IPS DF 6.9 (cell line): ENCODE data around the gene GBF1.
A peak's percentile ranks its signal among the peaks of the same experiment; 100 is the strongest.
"Not testable (repeated sequence)": the region's sequence is repeated elsewhere in the genome, so short reads cannot be mapped to it uniquely, and the experiment has no call there.

Source experiments
- DNase-seq: peaks from one replicate; pipeline ENCODE4 v3.0.0-alpha.2; 2013; ENCODE audit warnings: low read depth, low spot score
- H3K27ac ChIP-seq: one replicate; pipeline ENCODE4 v1.5.1; 2013; ENCODE audit warnings: low read length, control low read depth
- H3K27me3 ChIP-seq: 2 replicates; pipeline ENCODE4 v1.6.1; 2013; ENCODE audit warnings: mild to moderate bottlenecking, low read length; ENCODE audit not compliant: control insufficient read depth, insufficient read depth
- H3K36me3 ChIP-seq: 2 replicates; pipeline ENCODE4 v1.6.1; 2013; ENCODE audit warnings: low read length; ENCODE audit not compliant: control insufficient read depth, insufficient read depth
- H3K4me1 ChIP-seq: 2 replicates; pipeline ENCODE4 v1.6.1; 2013; ENCODE audit warnings: low read length; ENCODE audit not compliant: control insufficient read depth, insufficient read depth
- H3K4me3 ChIP-seq: 2 replicates; pipeline ENCODE4 v1.5.1; 2013; ENCODE audit warnings: mild to moderate bottlenecking, low read length
- H3K9me3 ChIP-seq: 2 replicates; pipeline ENCODE4 v1.6.1; 2013; ENCODE audit warnings: low read length, inconsistent platforms; ENCODE audit not compliant: control insufficient read depth, insufficient read depth
- WGBS: extraction: QIAGEN DNeasy Blood & Tissue Kit; methylation state at CpG from one replicate; pipeline ENCODE4 v1.1.7; 2013; ENCODE audit warnings: mixed read lengths, missing lambda C conversion rate; ENCODE audit not compliant: insufficient read length, insufficient coverage; 5-methylcytosine and 5-hydroxymethylcytosine counted together

GBF1 gene

GRCh38 chr10:102245932-102246251 lies 560 bp downstream of the GBF1 start:
- no peaks in the 10 kb centered on the region; the same call in 1 of the 2 replicates for H3K4me1 ChIP-seq
- peak overlapping the region; percentile 85 for H3K4me3 ChIP-seq
- H3K9me3 ChIP-seq = no peaks in the 10 kb centered on the region
- WGBS = no CpG with 5 or more reads among the region's 4 CpGs
- no peaks in the 10 kb centered on the region for H3K36me3 ChIP-seq
- no peak for DNase-seq
- H3K27ac ChIP-seq = no peak overlapping the region
- H3K27me3 ChIP-seq = peaks cover 9% of the 10 kb centered on the region; the same call in 1 of the 2 replicates

DNA sequence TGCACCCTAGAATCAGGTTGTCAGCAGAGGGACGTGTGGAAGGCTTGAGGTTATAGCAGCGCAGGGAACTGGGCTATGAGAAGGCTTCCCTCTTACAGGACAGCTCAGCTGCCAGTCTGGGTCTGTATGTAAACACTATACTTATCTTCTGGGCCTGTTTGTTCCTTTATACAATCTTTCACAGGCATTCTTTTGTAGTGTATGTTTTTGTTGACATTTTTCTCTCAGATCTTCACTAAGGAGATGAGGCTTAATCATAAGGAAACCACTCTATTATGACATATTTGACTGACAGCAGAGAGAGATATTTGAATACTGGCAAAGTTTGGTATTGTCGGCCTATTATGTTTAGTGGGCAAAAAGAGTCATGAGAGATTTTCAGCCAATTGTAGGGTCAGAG lies 929 bp downstream of the GBF1 start:
- Histone ChIP-seq H3K27ac (no peak overlapping the region), H3K27me3 (peaks cover 7% of the 10 kb centered on the region; the same call in 1 of the 2 replicates), H3K36me3 (no peaks in the 10 kb centered on the region), H3K4me1 (no peaks in the 10 kb centered on the region; the same call in 1 of the 2 replicates), H3K9me3 (no peaks in the 10 kb centered on the region), H3K4me3 (peak overlapping the region; percentile 85; the same call in 1 of the 2 replicates)
- no peak for DNase-seq
- no CpG with 5 or more reads among the region's 3 CpGs for WGBS

DNA sequence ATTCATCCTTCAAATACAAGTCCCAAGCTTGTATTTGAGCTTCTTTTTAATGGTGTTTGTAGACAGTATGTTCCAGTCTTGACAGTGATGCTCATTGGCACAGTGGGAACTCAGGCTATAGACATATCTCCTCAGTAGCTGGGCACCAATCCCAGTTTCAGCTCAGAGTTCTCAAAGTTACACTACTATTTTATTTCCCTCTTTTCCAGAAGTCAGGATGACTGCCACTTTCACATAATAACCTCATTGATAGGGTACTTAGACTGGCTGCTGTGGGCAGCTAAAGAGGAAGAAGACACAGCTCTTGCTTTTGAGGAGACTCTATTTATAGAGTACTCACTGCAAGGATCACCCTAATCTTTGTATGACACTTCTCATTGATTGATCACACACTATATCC lies 2.4 kb downstream of the GBF1 start:
- H3K27ac ChIP-seq = no peak overlapping the region
- DNase-seq = no peak
- no peaks in the 10 kb centered on the region for H3K36me3 ChIP-seq
- no peak overlapping the region for H3K4me3 ChIP-seq
- H3K27me3 ChIP-seq = no peaks in the 10 kb centered on the region
- no peaks in the 10 kb centered on the region; the same call in 1 of the 2 replicates for H3K4me1 ChIP-seq
- H3K9me3 ChIP-seq = no peaks in the 10 kb centered on the region

DNA sequence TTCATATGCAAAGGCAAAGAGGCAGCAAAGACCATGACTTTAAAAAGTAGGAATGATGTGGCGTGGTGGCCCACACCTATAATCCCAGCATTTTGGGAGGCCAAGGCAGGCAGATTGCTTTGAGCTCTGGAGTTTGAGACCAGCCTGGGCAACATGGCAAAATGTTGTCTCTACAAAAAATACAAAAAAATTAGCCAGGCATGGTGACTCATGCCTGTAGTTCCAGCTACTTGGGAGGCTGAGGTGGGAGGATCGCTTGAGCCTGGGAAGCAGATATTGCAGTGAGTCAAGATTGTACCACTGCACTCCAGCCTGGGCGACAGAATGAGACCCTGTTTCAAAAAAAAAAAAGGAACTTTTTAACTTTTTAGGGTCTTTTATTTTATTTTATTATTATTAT lies 7.2 kb downstream of the GBF1 start:
- H3K27me3 ChIP-seq, H3K36me3 ChIP-seq, H3K9me3 ChIP-seq, H3K4me3 ChIP-seq, DNase-seq, H3K27ac ChIP-seq, H3K4me1 ChIP-seq: not testable (repeated sequence)
- no CpG with 5 or more reads among the region's 3 CpGs for WGBS

GRCh38 chr10:102254426-102254825 lies 9.1 kb downstream of the GBF1 start:
- no peak overlapping the region for H3K27ac ChIP-seq
- no peaks in the 10 kb centered on the region for H3K27me3 ChIP-seq
- no CpG with 5 or more reads among the region's 1 CpG for WGBS
- no peaks in the 10 kb centered on the region for H3K36me3 ChIP-seq
- no peaks in the 10 kb centered on the region for H3K4me1 ChIP-seq
- no peak overlapping the region for H3K4me3 ChIP-seq
- DNase-seq = no peak
- H3K9me3 ChIP-seq = no peaks in the 10 kb centered on the region

- H3K36me3 ChIP-seq = no peaks in the 10 kb centered on the region
- H3K27me3 ChIP-seq = no peaks in the 10 kb centered on the region
- H3K4me3 ChIP-seq = no peak overlapping the region
- no CpG with 5 or more reads among the region's 2 CpGs for WGBS
- no peaks in the 10 kb centered on the region for H3K9me3 ChIP-seq
- no peaks in the 10 kb centered on the region for H3K4me1 ChIP-seq
- H3K27ac ChIP-seq = no peak overlapping the region
- no peak for DNase-seq
These were observed 10.1 kb downstream of the GBF1 start for GRCh38 chr10:102255404-102255803.

DNA sequence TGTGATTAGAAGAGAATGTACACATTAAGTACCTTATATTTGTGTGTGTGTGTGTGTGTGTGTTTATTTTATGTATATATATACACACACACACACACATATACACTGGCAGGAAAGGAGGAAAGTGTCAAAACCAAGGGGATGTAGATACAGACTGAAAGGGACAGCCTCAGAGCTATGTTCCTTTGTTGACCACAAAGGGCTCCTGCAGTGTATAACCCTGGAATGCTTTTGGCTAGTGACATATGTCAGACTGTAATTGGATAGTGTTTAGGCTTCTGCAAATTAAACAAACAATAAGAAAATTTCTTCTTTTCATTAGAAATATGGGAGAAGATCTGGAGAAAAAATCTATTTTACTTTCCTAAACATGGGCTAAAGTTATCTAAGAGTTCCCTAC lies 15.9 kb downstream of the GBF1 start:
- Histone ChIP-seq H3K27ac (no peak overlapping the region), H3K27me3 (no peaks in the 10 kb centered on the region), H3K4me3 (no peak overlapping the region), H3K9me3 (no peaks in the 10 kb centered on the region), H3K36me3 (no peaks in the 10 kb centered on the region), H3K4me1 (no peaks in the 10 kb centered on the region)
- DNase-seq = no peak

DNA sequence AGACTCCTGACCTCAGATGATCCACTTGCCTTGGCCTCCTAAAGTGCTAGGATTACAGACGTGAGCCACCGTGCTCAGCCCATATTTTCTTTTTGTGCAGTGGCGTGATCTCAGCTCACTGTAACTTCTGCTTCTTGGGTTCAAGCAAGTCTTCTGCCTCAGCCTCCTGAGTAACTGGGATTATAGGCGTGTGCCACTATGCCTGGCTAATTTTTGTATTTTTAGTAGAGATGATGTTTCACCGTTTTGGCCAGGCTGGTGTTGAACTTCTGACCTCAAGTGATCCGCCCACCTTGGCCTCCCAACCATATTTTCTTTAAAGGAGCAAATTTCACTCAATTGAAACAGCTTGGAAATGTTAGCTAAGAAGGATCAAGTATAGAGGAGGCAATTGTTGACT lies 16.5 kb downstream of the GBF1 start:
- no peak overlapping the region for H3K27ac ChIP-seq
- no peaks in the 10 kb centered on the region for H3K9me3 ChIP-seq
- no peaks in the 10 kb centered on the region for H3K4me1 ChIP-seq
- no peaks in the 10 kb centered on the region for H3K36me3 ChIP-seq
- no peaks in the 10 kb centered on the region for H3K27me3 ChIP-seq
- no peak for DNase-seq
- no CpG with 5 or more reads among the region's 6 CpGs for WGBS
- no peak overlapping the region for H3K4me3 ChIP-seq

DNA sequence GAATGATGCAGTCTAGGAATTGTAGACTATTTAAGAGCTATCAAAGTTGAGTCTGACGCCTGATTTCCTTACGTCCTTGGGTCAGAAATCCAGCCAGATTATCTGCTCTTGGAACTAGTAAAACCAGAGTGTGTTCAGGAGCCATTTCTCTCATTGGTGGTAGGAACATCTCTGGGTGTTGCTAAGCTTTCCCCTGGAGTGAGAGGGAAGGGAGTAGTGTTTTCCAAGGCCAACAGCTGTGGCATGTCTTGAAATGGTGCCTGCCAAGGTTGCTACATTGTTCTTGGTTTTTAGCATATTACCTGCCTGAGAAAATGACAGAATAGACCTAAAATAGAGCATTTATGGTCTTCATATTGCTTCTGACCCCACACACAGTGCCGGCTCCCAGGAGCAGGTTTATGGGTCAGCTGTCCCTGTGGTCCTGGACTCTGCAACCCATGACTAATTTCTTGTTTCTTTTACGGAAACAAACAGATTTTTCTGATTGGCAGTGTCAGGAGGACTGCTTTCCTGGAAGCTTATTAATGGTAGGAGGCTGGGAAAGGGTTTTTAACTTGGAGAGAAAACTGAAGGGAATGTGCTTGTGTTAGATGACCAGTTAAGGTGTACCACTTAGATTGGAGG lies 17.5 kb downstream of the GBF1 start:
- H3K4me1 ChIP-seq = no peaks in the 10 kb centered on the region
- no CpG with 5 or more reads among the region's 4 CpGs for WGBS
- no peak for DNase-seq
- H3K4me3 ChIP-seq = no peak overlapping the region
- no peak overlapping the region for H3K27ac ChIP-seq
- no peaks in the 10 kb centered on the region for H3K9me3 ChIP-seq
- H3K27me3 ChIP-seq = no peaks in the 10 kb centered on the region
- H3K36me3 ChIP-seq = no peaks in the 10 kb centered on the region

GRCh38 chr10:102264371-102264770 lies 19.0 kb downstream of the GBF1 start:
- no CpG with 5 or more reads among the region's 4 CpGs for WGBS
- Histone ChIP-seq H3K9me3 (no peaks in the 10 kb centered on the region), H3K36me3 (no peaks in the 10 kb centered on the region), H3K27me3 (no peaks in the 10 kb centered on the region), H3K4me1 (no peaks in the 10 kb centered on the region), H3K27ac (no peak overlapping the region), H3K4me3 (no peak overlapping the region)
- no peak for DNase-seq

DNA sequence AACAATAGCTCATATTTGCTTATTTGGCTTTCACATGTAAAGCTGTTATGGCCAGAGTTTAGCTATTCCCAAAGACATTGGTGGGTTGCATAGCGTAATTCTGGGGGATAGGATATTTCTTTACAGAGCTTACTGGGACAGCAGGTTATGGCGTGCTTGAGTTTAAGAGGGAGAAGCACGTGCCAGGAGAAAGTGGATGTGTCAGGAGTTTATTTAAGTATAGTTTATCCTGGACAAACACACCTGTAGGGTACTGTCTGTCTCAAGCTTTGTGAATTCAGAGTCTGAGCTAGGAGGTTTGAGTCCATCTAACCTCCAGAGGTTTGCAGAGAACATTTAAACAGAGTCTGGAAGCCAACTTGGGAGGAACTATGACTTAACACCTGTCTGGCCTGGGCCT lies 21.3 kb downstream of the GBF1 start:
- H3K4me1 ChIP-seq = no peaks in the 10 kb centered on the region
- WGBS = no CpG with 5 or more reads among the region's 3 CpGs
- DNase-seq = no peak
- H3K36me3 ChIP-seq = no peaks in the 10 kb centered on the region
- no peaks in the 10 kb centered on the region for H3K27me3 ChIP-seq
- H3K9me3 ChIP-seq = no peaks in the 10 kb centered on the region
- H3K4me3 ChIP-seq = no peak overlapping the region
- H3K27ac ChIP-seq = no peak overlapping the region
